HCT116 (cell line): ENCODE measurements around the gene INTS1. TPM values are rescaled to one million over a fixed set of nuclear protein-coding genes. Genes with fewer than 3 reads are reported as not detected.
A peak's percentile ranks its signal among the peaks of the same experiment; 100 is the strongest.

Experiments used
- ATAC-seq: fragments of 200-7000 bp; cut with Tn5 transposase; 2 replicates; pipeline ENCODE4 v1.9.1; 2020; ENCODE audit warnings: mild to moderate bottlenecking, moderate library complexity
- BruUV-seq: library from RNA; stranded (reverse); fragments of 400-500 nt; replicated peaks from 2 replicates; lab custom pipeline; 2021; lab: Mats Ljungman, UMichigan
- CTCF ChIA-PET: fragments of 300-600 bp; sonication (Branson Sonifier 250); formaldehyde crosslinking; loops from one replicate; lab custom pipeline; 2021; ENCODE audit warnings: antibody characterized with exemption; lab: Charles Lee
- POLR2A ChIA-PET: fragments of 300-600, 350-600 bp; sonication (Branson Sonifier 250); formaldehyde crosslinking; loops from one replicate; lab custom pipeline; 2021; ENCODE audit warnings: antibody characterized with exemption; lab: Charles Lee
- RAD21 ChIA-PET, 2 experiments: fragments of 300-600 bp; sonication (Branson Sonifier 250); formaldehyde crosslinking; loops; one replicate each; lab custom pipeline; 2023; ENCODE audit warnings: low total read pairs in 2 of 2; ENCODE audit not compliant: uncharacterized antibody in 2 of 2, unreplicated experiment in 2 of 2, low non-redundant PET in 1 of 2; lab: Charles Lee
- DNase-seq: peaks from one replicate; pipeline ENCODE4 v3.0.0-alpha.2; 2010; ENCODE audit warnings: low read depth, low spot score
- H2AFZ ChIP-seq: fragments of 200-600 bp; shearing (Covaris generic), sonication (generic); 2 replicates; pipeline ENCODE4 v1.6.1; 2017; ENCODE audit warnings: low read depth, mixed run types, mixed read lengths, antibody characterized with exemption, low read length; ENCODE audit not compliant: poor library complexity, severe bottlenecking
- H3K27ac ChIP-seq: 2 replicates; pipeline ENCODE4 v1.5.1; 2012; ENCODE audit warnings: low read depth, low read length
- H3K27me3 ChIP-seq: fragments of 200-600 bp; sonication (generic); 2 replicates; pipeline ENCODE4 v1.6.1; 2016; ENCODE audit warnings: mixed run types, low read length, mixed read lengths; ENCODE audit not compliant: insufficient read depth
- H3K36me3 ChIP-seq, 2 experiments: fragments of 200-500 bp in 1 of 2; fragments of 200-600 bp in 1 of 2; sonication (Bioruptor generic) in 1 of 2; sonication (generic) in 1 of 2; 2 replicates each; pipeline versions ENCODE4 v1.5.1 to v1.6.1; 2014 to 2016; ENCODE audit warnings: low read length in 2 of 2, inconsistent platforms in 1 of 2, mixed read lengths in 1 of 2, mixed run types in 1 of 2; ENCODE audit not compliant: insufficient read depth in 2 of 2, control insufficient read depth in 1 of 2
- H3K4me1 ChIP-seq, 2 experiments: fragments of 200-600 bp in 1 of 2; sonication (generic) in 1 of 2; 2 replicates each; pipeline versions ENCODE4 v1.5.1 to v1.6.1; 2012 to 2017; ENCODE audit warnings: low read length in 2 of 2, inconsistent platforms in 1 of 2, mild to moderate bottlenecking in 1 of 2, mixed read lengths in 1 of 2, mixed run types in 1 of 2, moderate library complexity in 1 of 2; ENCODE audit not compliant: insufficient read depth in 2 of 2, control insufficient read depth in 1 of 2
- H3K4me2 ChIP-seq: fragments of 200-600 bp; sonication (generic); 2 replicates; pipeline ENCODE4 v1.6.1; 2017; ENCODE audit warnings: mixed run types, low read length, mixed read lengths
- H3K4me3 ChIP-seq, 2 experiments: fragments of 200-600 bp in 1 of 2; sonication (generic) in 1 of 2; replicated peaks in 1 of 2; 2 replicates each; pipeline ENCODE4 v1.5.1; 2011 to 2016; ENCODE audit warnings: low read length in 2 of 2, control low read depth in 1 of 2, low read depth in 1 of 2, mild to moderate bottlenecking in 1 of 2, mixed read lengths in 1 of 2, mixed run types in 1 of 2
- H3K79me2 ChIP-seq: fragments of 200-600 bp; sonication (generic); 2 replicates; pipeline ENCODE4 v1.6.1; 2017; ENCODE audit warnings: mild to moderate bottlenecking, mixed run types, low read length, moderate library complexity, mixed read lengths; ENCODE audit not compliant: insufficient read depth
- H3K9ac ChIP-seq: fragments of 200-600 bp; sonication (generic); 2 replicates; pipeline ENCODE4 v1.6.1; 2016; ENCODE audit warnings: low read length, mixed read lengths
- H3K9me2 ChIP-seq: fragments of 200-600 bp; sonication (generic), shearing (Covaris generic); 2 replicates; pipeline ENCODE4 v1.6.1; 2017; ENCODE audit warnings: mixed run types, mild to moderate bottlenecking, moderate library complexity; ENCODE audit not compliant: insufficient read depth
- H3K9me3 ChIP-seq, 2 experiments: fragments of 200-500 bp in 1 of 2; fragments of 200-600 bp in 1 of 2; sonication (Bioruptor generic) in 1 of 2; sonication (generic) in 1 of 2; 2 replicates each; pipeline ENCODE4 v1.6.1; 2014 to 2017; ENCODE audit warnings: low read length in 2 of 2, mixed read lengths in 2 of 2, inconsistent platforms in 1 of 2, low read depth in 1 of 2, mild to moderate bottlenecking in 1 of 2, mixed run types in 1 of 2, moderate library complexity in 1 of 2; ENCODE audit not compliant: control insufficient read depth in 1 of 2, insufficient read depth in 1 of 2
- H4K20me1 ChIP-seq: fragments of 200-600 bp; sonication (generic), shearing (Covaris generic); 2 replicates; pipeline ENCODE4 v1.6.1; 2017; ENCODE audit warnings: mixed run types, mild to moderate bottlenecking, moderate library complexity; ENCODE audit not compliant: insufficient read depth
- ATF3 ChIP-seq: IDR thresholded peaks from 2 replicates; pipeline ENCODE4 v1.6.1; 2012
- CBX3 ChIP-seq: IDR thresholded peaks from 2 replicates; pipeline ENCODE4 v1.6.1; 2012; ENCODE audit warnings: low read depth
- EGR1 ChIP-seq: IDR thresholded peaks from 2 replicates; pipeline ENCODE4 v1.6.1; 2012; ENCODE audit warnings: low read depth
- ELF1 ChIP-seq: IDR thresholded peaks from 2 replicates; pipeline ENCODE4 v1.6.1; 2012; ENCODE audit warnings: low read depth, borderline replicate concordance
- EZH2 ChIP-seq: fragments of 200-600 bp; sonication (generic); IDR thresholded peaks from 2 replicates; pipeline ENCODE4 v1.6.1; 2017; ENCODE audit warnings: antibody characterized with exemption, mixed run types
- EZH2phosphoT487 ChIP-seq: fragments of 200-600 bp; IDR thresholded peaks from 2 replicates; pipeline ENCODE4 v1.6.1; 2018; ENCODE audit warnings: antibody characterized with exemption, borderline replicate concordance
- POLR2A ChIP-seq: IDR thresholded peaks from 2 replicates; pipeline ENCODE4 v1.7.0; 2011; ENCODE audit warnings: borderline replicate concordance; ENCODE audit not compliant: insufficient read depth, insufficient read length; ENCODE audit errors: extremely low read depth
- POLR2AphosphoS5 ChIP-seq: IDR thresholded peaks from 2 replicates; pipeline ENCODE4 v1.6.1; 2011; ENCODE audit warnings: mild to moderate bottlenecking, low read depth, low read length, moderate library complexity
- REST ChIP-seq: IDR thresholded peaks from 2 replicates; pipeline ENCODE4 v1.6.1; 2012; ENCODE audit warnings: low read depth
- SP1 ChIP-seq: IDR thresholded peaks from 2 replicates; pipeline ENCODE4 v1.6.1; 2012; ENCODE audit warnings: low read depth
- SRF ChIP-seq: IDR thresholded peaks from 2 replicates; pipeline ENCODE4 v1.6.1; 2012; ENCODE audit warnings: low read depth
- ZFX ChIP-seq: fragments of 450-650 bp; IDR thresholded peaks from 2 replicates; pipeline ENCODE4 v1.6.1; 2017
- ZNF274 ChIP-seq: fragments of 200-500 bp; sonication (Bioruptor generic); IDR thresholded peaks from 2 replicates; pipeline ENCODE4 v1.6.1; 2014; ENCODE audit warnings: mild to moderate bottlenecking, low read depth, low read length, inconsistent platforms
- intact Hi-C: fragments of 100-400 bp; cut with micrococcal nuclease; formaldehyde crosslinking; loops from 2 replicates; pipeline ENCODE4 v1.10.0; 2022
- total RNA-seq: library from RNA; stranded (reverse); gene quantifications from one replicate; pipeline ENCODE4 v1.2.1, GENCODE V29; 2021; ENCODE audit not compliant: unreplicated experiment
- TF ChIP-seq, protein P1 (sequence below), 3 experiments: fragments of 200-600 bp in 1 of 3; sonication (generic) in 1 of 3; IDR thresholded peaks in 2 of 3; conservative IDR thresholded peaks in 1 of 3; 2 replicates each; pipeline ENCODE4 v1.5.1; 2012 to 2017; ENCODE audit warnings: low read depth in 2 of 3, low read length in 2 of 3, antibody characterized with exemption in 1 of 3, borderline replicate concordance in 1 of 3, control low read depth in 1 of 3, mild to moderate bottlenecking in 1 of 3, mixed read lengths in 1 of 3, mixed run types in 1 of 3, moderate library complexity in 1 of 3; ENCODE audit not compliant: insufficient read depth in 1 of 3
- TF ChIP-seq, protein P2 (sequence below): IDR thresholded peaks from 2 replicates; pipeline ENCODE4 v1.6.1; 2012

The INTS1 gene
- total RNA-seq, 1 experiment from 2014 or later = 167 TPM

GRCh38 chr7:1461646-1462375 is 42.4 kb downstream of the INTS1 start:
- no TSS peak for BruUV-seq
- POLR2A ChIA-PET = no interaction called here
- Histone ChIP-seq H3K4me2 (peak overlapping the region; percentile 62), H3K4me1 (peaks cover 63 to 72% of the 10 kb centered on the region in 2 experiments), H3K9me3 (no peaks in the 10 kb centered on the region), H3K27me3 (no peaks in the 10 kb centered on the region), H2AFZ (no peak overlapping the region), H3K27ac (peak overlapping the region; percentile 83), H3K79me2 (peaks cover 23% of the 10 kb centered on the region), H3K9me2 (no peaks in the 10 kb centered on the region), H3K9ac (peak overlapping the region; percentile 53), H3K4me3 (no peak overlapping the region), H3K36me3 (no peaks in the 10 kb centered on the region), H4K20me1 (no peaks in the 10 kb centered on the region)
- RAD21 ChIA-PET = no interaction called here
- TF ChIP-seq SRF (no peak), ATF3 (no peak), SP1 (no peak), ELF1 (no peak), ZFX (no peak), POLR2AphosphoS5 (no peak), EGR1 (no peak), ZNF274 (no peak), EZH2 (no peak), EZH2phosphoT487 (no peak), CBX3 (no peak), POLR2A (no peak), REST (no peak)
- TF ChIP-seq, protein P1, sequence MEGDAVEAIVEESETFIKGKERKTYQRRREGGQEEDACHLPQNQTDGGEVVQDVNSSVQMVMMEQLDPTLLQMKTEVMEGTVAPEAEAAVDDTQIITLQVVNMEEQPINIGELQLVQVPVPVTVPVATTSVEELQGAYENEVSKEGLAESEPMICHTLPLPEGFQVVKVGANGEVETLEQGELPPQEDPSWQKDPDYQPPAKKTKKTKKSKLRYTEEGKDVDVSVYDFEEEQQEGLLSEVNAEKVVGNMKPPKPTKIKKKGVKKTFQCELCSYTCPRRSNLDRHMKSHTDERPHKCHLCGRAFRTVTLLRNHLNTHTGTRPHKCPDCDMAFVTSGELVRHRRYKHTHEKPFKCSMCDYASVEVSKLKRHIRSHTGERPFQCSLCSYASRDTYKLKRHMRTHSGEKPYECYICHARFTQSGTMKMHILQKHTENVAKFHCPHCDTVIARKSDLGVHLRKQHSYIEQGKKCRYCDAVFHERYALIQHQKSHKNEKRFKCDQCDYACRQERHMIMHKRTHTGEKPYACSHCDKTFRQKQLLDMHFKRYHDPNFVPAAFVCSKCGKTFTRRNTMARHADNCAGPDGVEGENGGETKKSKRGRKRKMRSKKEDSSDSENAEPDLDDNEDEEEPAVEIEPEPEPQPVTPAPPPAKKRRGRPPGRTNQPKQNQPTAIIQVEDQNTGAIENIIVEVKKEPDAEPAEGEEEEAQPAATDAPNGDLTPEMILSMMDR (IDR thresholded peaks at IDR 0.05 in 2 of 3, conservative IDR thresholded peaks at IDR 0.05 in 1 of 3; ENCODE audit: borderline replicate concordance in 1 of 3, insufficient read depth in 1 of 3, low read depth in 2 of 3, low read length in 2 of 3) = no peak
- TF ChIP-seq, protein P2, sequence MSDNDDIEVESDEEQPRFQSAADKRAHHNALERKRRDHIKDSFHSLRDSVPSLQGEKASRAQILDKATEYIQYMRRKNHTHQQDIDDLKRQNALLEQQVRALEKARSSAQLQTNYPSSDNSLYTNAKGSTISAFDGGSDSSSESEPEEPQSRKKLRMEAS = no peak
- ATAC-seq (no peak), DNase-seq (no peak)
- intact Hi-C loops = no loop called here
- CTCF ChIA-PET = interaction anchor here (3.3 kb wide), 1 partner anchor 12 kb away, joined by 14 read pairs; no protein-coding TSS in a partner anchor
